ENCODE measurements around the gene PARD3B.

The PARD3B gene

DNA sequence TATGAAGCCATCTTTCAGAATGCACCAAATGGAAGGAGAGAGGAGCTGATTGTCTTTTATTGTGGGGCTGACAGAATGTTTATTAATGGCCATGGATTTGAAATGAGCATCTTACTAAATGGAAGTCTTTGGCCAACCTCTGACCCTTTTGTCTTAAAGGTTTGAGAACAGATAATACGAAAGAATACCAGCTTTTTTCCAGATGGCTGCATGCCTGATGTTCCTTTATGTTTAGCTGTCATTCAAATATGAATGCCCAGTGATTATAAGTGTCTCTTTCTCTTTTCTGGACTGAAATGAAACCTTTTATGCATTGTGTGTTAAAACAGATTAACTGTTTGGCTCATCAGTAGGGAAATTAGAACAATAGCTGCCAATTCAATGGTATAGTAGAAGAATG, 46.0 kb downstream of the PARD3B start:
- H3K36me3 ChIP-seq (ENCODE audit: control insufficient read depth in 1 of 2, insufficient read depth in 2 of 2, low read length in 2 of 2) = no peaks in the 10 kb centered on the region
- no peaks in the 10 kb centered on the region for H3K4me1 ChIP-seq (ENCODE audit: control insufficient read depth in 1 of 2, insufficient read depth in 2 of 2, low read length in 2 of 2)
- H3K27ac ChIP-seq (ENCODE audit: low read length) = no peak overlapping the region
- no peaks in the 10 kb centered on the region for H3K27me3 ChIP-seq (ENCODE audit: low read depth, low read length)
- H3K9me3 ChIP-seq (ENCODE audit: control insufficient read depth in 1 of 2, low read length in 2 of 2) = peaks cover 0 to 7% of the 10 kb centered on the region in 2 donors
- H3K4me3 ChIP-seq (ENCODE audit: low read depth in 1 of 2, low read length in 2 of 2) = no peak overlapping the region

DNA sequence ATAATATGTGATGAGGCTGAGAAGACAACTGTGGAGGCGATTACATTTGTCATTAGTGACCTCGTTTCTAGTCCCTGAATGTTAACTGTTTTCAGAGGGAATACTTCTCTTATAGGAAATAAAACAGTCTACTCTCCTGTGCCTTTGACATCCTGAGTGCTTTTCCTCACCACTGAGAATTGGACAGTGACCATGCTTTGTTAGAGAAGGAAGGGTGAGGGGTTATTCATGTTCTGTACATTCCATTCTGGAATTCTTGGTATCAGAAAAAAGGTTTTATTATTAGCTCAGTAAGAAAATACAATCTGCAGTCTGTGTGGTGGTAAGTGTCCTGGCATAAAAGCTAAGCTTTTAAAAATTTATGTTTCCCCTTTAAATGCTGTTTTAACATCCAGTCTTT, 58.8 kb downstream of the PARD3B start:
- no peaks in the 10 kb centered on the region for H3K36me3 ChIP-seq (ENCODE audit: control insufficient read depth in 1 of 2, insufficient read depth in 2 of 2, low read length in 2 of 2)
- no peak overlapping the region for H3K4me3 ChIP-seq (ENCODE audit: low read depth in 1 of 2, low read length in 2 of 2)
- H3K27me3 ChIP-seq (ENCODE audit: low read depth, low read length) = no peaks in the 10 kb centered on the region
- H3K9me3 ChIP-seq (ENCODE audit: control insufficient read depth in 1 of 2, low read length in 2 of 2) = peaks cover 0 to 3% of the 10 kb centered on the region in 2 donors
- H3K27ac ChIP-seq (ENCODE audit: low read length) = no peak overlapping the region
- peaks cover 14 to 47% of the 10 kb centered on the region in 2 donors for H3K4me1 ChIP-seq (ENCODE audit: control insufficient read depth in 1 of 2, insufficient read depth in 2 of 2, low read length in 2 of 2)

DNA sequence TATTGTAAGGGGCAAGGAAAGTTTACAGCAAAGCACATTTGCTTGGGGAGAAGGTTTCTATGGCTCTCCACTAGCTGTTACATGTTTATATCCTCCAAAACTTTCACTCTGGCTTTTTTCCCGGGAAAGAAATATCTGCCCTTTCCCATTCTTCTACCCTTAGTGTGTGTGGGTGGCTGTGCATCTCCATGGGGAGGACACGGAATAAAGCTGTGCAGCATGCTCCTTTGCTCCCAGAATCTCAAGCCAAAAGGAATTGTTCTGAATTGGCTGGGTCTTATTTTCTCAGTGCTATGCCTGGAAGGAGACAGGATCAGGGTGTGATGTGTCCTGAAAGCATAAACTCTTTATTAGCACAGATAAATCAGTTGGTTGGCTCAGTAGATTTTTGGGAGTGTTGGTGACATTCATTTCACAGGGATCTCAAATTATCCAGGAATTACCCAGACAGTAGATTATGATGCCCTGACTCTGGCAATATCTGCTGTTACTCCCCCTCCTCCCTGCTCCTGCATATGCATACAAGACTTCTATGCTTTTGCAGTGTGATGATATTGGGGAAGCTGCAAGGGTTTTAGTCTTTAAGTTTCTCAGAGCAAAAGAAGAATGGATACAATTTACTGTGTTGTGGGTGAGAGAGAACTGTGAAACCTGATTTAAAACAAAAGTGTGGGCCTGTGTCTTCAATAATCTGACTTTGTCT, 63.1 kb downstream of the PARD3B start:
- H3K27me3 ChIP-seq (ENCODE audit: low read depth, low read length) = no peaks in the 10 kb centered on the region
- no peaks in the 10 kb centered on the region for H3K36me3 ChIP-seq (ENCODE audit: control insufficient read depth in 1 of 2, insufficient read depth in 2 of 2, low read length in 2 of 2)
- no peak overlapping the region for H3K4me3 ChIP-seq (ENCODE audit: low read depth in 1 of 2, low read length in 2 of 2)
- no peak overlapping the region for H3K27ac ChIP-seq (ENCODE audit: low read length)
- no peaks in the 10 kb centered on the region for H3K9me3 ChIP-seq (ENCODE audit: control insufficient read depth in 1 of 2, low read length in 2 of 2)
- H3K4me1 ChIP-seq (ENCODE audit: control insufficient read depth in 1 of 2, insufficient read depth in 2 of 2, low read length in 2 of 2) = peaks cover 19 to 55% of the 10 kb centered on the region in 2 donors

DNA sequence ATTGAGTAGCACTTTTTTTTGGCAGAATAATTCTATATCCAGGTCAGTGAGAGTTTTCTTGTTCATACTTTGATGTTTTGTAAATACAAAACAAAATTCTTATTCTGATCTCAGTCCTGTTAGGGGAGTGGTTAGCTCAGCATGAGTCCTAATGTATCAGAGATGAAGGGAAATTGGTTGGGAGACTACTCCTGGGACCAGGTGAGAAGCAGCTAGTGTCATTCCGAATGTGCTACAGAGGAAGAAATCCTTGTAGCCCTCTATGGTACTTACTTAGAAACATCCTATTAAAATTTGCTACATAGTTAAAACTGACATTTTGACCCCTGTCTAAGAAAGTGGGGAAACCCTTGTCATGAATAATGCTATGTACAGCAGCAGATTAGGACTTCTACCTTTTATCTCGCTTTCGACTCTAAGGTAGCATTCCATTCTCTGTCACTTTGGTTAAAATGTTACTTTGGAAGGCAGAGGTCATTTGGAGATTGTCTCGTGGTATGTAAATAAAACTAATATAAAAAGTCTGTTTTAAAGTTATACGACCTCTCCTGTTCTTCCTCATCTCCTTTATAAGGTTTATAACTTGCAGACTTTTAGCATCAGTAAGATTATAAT, 65.8 kb downstream of the PARD3B start:
- no peaks in the 10 kb centered on the region for H3K36me3 ChIP-seq (ENCODE audit: control insufficient read depth in 1 of 2, insufficient read depth in 2 of 2, low read length in 2 of 2)
- no peak overlapping the region for H3K4me3 ChIP-seq (ENCODE audit: low read depth in 1 of 2, low read length in 2 of 2)
- no peaks in the 10 kb centered on the region for H3K27me3 ChIP-seq (ENCODE audit: low read depth, low read length)
- no peak overlapping the region for H3K27ac ChIP-seq (ENCODE audit: low read length)
- H3K9me3 ChIP-seq (ENCODE audit: control insufficient read depth in 1 of 2, low read length in 2 of 2) = no peaks in the 10 kb centered on the region
- H3K4me1 ChIP-seq (ENCODE audit: control insufficient read depth in 1 of 2, insufficient read depth in 2 of 2, low read length in 2 of 2) = peaks cover 13 to 38% of the 10 kb centered on the region in 2 donors

DNA sequence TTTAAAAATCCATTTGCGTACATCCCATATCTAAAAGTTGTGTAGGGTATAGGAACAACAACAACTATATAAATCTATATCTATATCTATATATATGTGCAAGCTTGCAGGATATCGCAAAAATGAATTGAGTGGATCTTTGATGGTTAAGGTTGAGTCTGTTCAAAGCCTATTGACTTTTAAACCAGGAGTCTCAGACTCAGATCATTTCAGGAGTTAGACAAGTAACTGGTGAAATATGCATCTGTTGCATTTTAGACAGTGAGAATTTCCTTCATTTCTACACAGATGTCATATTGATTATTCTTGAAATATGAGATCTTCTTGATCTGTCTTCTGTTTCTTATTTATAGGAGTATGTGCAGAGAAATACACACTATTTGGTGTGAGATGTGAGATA, 66.5 kb downstream of the PARD3B start:
- H3K4me3 ChIP-seq (ENCODE audit: low read depth in 1 of 2, low read length in 2 of 2) = no peak overlapping the region
- H3K4me1 ChIP-seq (ENCODE audit: control insufficient read depth in 1 of 2, insufficient read depth in 2 of 2, low read length in 2 of 2) = peaks cover 13 to 32% of the 10 kb centered on the region in 2 donors
- no peaks in the 10 kb centered on the region for H3K9me3 ChIP-seq (ENCODE audit: control insufficient read depth in 1 of 2, low read length in 2 of 2)
- no peaks in the 10 kb centered on the region for H3K27me3 ChIP-seq (ENCODE audit: low read depth, low read length)
- no peak overlapping the region for H3K27ac ChIP-seq (ENCODE audit: low read length)
- no peaks in the 10 kb centered on the region for H3K36me3 ChIP-seq (ENCODE audit: control insufficient read depth in 1 of 2, insufficient read depth in 2 of 2, low read length in 2 of 2)

DNA sequence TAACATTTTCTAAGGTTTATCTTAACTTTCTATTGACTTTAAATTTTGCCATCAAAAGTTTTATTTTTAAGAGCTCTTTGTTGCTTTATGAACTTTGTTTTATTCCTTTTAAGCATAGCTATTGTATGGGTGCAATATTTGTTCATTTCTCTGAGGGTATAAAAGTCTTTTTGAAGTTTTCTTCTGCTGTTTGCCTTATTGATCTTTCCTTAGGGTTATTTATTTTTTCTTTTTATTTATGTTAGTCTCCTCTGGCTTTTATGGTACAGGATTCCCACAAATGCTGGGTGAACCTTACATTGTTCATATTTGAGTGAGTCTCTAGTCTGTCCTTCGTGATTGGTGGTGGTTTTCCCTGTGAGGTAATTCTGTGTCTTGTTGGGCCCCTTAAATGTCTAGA, 68.4 kb downstream of the PARD3B start:
- peaks cover 7 to 13% of the 10 kb centered on the region in 2 donors for H3K4me1 ChIP-seq (ENCODE audit: control insufficient read depth in 1 of 2, insufficient read depth in 2 of 2, low read length in 2 of 2)
- H3K27ac ChIP-seq (ENCODE audit: low read length) = no peak overlapping the region
- no peaks in the 10 kb centered on the region for H3K27me3 ChIP-seq (ENCODE audit: low read depth, low read length)
- no peaks in the 10 kb centered on the region for H3K36me3 ChIP-seq (ENCODE audit: control insufficient read depth in 1 of 2, insufficient read depth in 2 of 2, low read length in 2 of 2)
- no peak overlapping the region for H3K4me3 ChIP-seq (ENCODE audit: low read depth in 1 of 2, low read length in 2 of 2)
- H3K9me3 ChIP-seq (ENCODE audit: control insufficient read depth in 1 of 2, low read length in 2 of 2) = no peaks in the 10 kb centered on the region

DNA sequence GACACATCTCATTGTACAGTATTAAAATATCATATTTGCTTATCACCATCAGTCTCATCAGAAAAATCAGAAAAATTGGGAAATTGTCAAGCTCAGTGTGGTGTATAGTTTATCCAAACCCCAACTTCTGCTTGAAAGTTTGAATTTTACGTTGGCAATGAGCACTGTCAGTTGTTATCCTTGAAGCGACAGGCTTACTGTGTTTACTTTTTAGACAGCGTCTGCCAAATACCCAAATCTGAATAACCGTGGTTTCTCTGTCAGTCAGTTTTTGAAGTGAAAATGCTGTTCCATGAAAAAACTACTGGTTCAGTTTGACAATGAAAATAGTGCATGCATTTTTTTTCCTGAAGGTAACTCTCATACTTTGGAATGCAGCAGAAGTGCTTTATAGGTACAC, 70.2 kb downstream of the PARD3B start:
- Histone ChIP-seq H3K27me3 (ENCODE audit: low read depth, low read length) (no peaks in the 10 kb centered on the region), H3K27ac (ENCODE audit: low read length) (no peak overlapping the region), H3K4me3 (ENCODE audit: low read depth in 1 of 2, low read length in 2 of 2) (no peak overlapping the region), H3K36me3 (ENCODE audit: control insufficient read depth in 1 of 2, insufficient read depth in 2 of 2, low read length in 2 of 2) (no peaks in the 10 kb centered on the region), H3K4me1 (ENCODE audit: control insufficient read depth in 1 of 2, insufficient read depth in 2 of 2, low read length in 2 of 2) (peaks cover 4 to 11% of the 10 kb centered on the region in 2 donors), H3K9me3 (ENCODE audit: control insufficient read depth in 1 of 2, low read length in 2 of 2) (no peaks in the 10 kb centered on the region)

DNA sequence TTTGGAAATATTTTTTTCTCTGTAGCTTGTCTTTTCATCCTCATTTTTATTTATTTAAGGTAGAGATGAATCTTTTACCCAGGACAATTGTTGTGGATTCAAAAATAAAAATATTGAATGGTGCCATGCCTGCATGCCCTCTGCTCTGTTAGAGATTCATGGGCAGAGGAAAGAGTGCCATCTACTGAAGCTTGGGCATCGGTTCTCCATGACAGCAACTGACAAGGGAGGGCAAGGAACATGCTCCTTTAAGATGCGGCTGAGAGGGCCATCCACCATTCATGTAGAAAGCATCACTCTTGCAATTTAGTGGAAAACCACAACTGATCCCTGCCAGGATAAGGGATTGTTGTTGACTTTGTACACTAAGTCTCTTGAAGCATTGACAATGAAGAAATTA, 79.9 kb downstream of the PARD3B start:
- Histone ChIP-seq H3K36me3 (ENCODE audit: control insufficient read depth in 1 of 2, insufficient read depth in 2 of 2, low read length in 2 of 2) (no peaks in the 10 kb centered on the region), H3K9me3 (ENCODE audit: control insufficient read depth in 1 of 2, low read length in 2 of 2) (no peaks in the 10 kb centered on the region), H3K4me3 (ENCODE audit: low read depth in 1 of 2, low read length in 2 of 2) (no peak overlapping the region), H3K27ac (ENCODE audit: low read length) (no peak overlapping the region), H3K4me1 (ENCODE audit: control insufficient read depth in 1 of 2, insufficient read depth in 2 of 2, low read length in 2 of 2) (peaks cover 0 to 4% of the 10 kb centered on the region in 2 donors), H3K27me3 (ENCODE audit: low read depth, low read length) (no peaks in the 10 kb centered on the region)

DNA sequence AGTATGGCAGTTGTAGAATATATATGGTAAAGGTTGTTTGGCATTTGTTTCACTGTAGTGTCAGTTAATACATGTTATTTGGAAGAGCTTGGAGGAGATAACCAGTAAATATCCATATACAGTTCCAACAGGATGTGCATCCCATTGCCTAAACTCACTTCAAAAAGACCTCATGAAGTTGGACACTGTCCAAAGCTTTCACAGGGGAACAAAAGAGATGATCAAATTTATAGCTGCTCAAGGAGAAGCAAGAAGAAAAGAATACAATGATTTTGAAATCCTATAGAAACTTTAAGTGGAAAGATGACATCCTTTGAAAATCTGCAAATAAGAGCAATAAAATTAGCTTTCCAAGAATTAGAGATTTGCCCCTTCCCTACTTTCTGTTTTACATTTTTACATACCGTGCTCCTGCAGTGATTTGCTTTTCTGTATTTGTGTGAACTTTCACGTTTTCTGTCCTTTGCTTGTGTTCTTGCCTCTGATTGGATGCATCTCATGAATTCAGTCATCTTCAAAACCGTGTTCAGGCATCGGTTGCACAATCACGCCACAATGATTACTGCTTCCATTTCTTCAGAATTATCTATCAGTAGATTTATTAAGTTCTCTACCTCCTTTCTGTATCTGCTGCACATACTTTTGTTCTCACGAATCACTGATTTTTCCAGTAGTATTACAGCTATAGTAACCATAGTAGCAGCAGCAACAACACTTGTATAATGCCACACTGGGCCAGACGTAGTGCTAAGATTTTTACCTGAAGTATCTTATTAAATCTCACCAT, 83.8 kb downstream of the PARD3B start:
- Histone ChIP-seq H3K9me3 (ENCODE audit: control insufficient read depth in 1 of 2, low read length in 2 of 2) (no peaks in the 10 kb centered on the region), H3K4me1 (ENCODE audit: control insufficient read depth in 1 of 2, insufficient read depth in 2 of 2, low read length in 2 of 2) (peaks cover 0 to 4% of the 10 kb centered on the region in 2 donors), H3K27ac (ENCODE audit: low read length) (no peak overlapping the region), H3K27me3 (ENCODE audit: low read depth, low read length) (no peaks in the 10 kb centered on the region), H3K36me3 (ENCODE audit: control insufficient read depth in 1 of 2, insufficient read depth in 2 of 2, low read length in 2 of 2) (no peaks in the 10 kb centered on the region), H3K4me3 (ENCODE audit: low read depth in 1 of 2, low read length in 2 of 2) (no peak overlapping the region)

DNA sequence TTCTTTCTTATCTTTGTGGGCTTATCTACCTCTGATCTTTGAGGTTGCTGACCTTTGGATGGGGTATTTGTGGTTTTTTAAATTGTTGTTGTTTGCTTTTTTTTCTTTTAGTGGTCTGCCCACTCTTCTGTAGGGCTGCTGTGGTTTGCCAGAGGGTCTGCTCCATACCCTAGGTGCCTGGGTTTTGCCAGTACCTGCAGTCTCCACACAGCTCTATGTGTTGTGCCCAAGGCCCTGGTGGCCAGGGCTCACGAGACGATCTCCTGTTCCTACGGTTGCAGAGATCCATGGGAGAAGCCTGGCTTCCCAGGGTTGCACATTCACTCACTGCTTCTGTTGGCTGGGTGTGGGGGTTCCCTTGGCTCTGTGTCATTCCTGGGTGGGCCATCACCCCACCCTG, 87.1 kb downstream of the PARD3B start:
- no peaks in the 10 kb centered on the region for H3K36me3 ChIP-seq (ENCODE audit: control insufficient read depth in 1 of 2, insufficient read depth in 2 of 2, low read length in 2 of 2)
- no peaks in the 10 kb centered on the region for H3K27me3 ChIP-seq (ENCODE audit: low read depth, low read length)
- no peaks in the 10 kb centered on the region for H3K9me3 ChIP-seq (ENCODE audit: control insufficient read depth in 1 of 2, low read length in 2 of 2)
- H3K27ac ChIP-seq (ENCODE audit: low read length) = no peak overlapping the region
- H3K4me1 ChIP-seq (ENCODE audit: control insufficient read depth in 1 of 2, insufficient read depth in 2 of 2, low read length in 2 of 2) = no peaks in the 10 kb centered on the region
- no peak overlapping the region for H3K4me3 ChIP-seq (ENCODE audit: low read depth in 1 of 2, low read length in 2 of 2)

DNA sequence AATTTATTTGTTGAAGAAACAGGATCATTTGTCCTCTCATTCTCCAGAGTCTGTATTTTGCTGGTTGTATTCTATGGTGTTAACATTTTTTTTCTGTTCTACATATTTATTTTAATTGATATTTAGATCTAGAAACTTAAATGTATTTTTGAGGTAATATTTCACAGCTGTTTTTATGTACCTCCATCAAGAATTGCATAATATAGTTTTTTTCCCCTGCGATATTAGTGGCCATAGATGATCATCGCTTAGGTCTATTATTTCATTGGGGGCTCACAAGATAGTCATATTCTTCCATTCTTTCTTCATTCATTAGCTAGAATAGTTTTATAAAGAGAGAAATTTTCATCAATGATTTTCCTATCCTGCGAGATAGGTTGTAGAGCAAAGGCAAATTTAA, 89.3 kb downstream of the PARD3B start:
- H3K4me1 ChIP-seq (ENCODE audit: control insufficient read depth in 1 of 2, insufficient read depth in 2 of 2, low read length in 2 of 2) = no peaks in the 10 kb centered on the region
- no peak overlapping the region for H3K27ac ChIP-seq (ENCODE audit: low read length)
- no peaks in the 10 kb centered on the region for H3K9me3 ChIP-seq (ENCODE audit: control insufficient read depth in 1 of 2, low read length in 2 of 2)
- H3K36me3 ChIP-seq (ENCODE audit: control insufficient read depth in 1 of 2, insufficient read depth in 2 of 2, low read length in 2 of 2) = no peaks in the 10 kb centered on the region
- H3K4me3 ChIP-seq (ENCODE audit: low read depth in 1 of 2, low read length in 2 of 2) = no peak overlapping the region
- H3K27me3 ChIP-seq (ENCODE audit: low read depth, low read length) = no peaks in the 10 kb centered on the region
